Keratinocyte (primary cell): Measurements from ENCODE around the gene CFAP92. TPM values are rescaled to one million over a fixed set of nuclear protein-coding genes. Genes with fewer than 3 reads are reported as not detected.

Experiments
- DNase-seq: peaks from one replicate; pipeline ENCODE4 v3.0.0-alpha.2; 2011; ENCODE audit warnings: low read depth, missing footprints, low spot score
- FAIRE-seq: peaks from 2 replicates; lab custom pipeline; 2011; peaks lifted over from hg19 to GRCh38; lab: Jason Lieb, UNC
- H2AFZ ChIP-seq: 2 replicates; pipeline ENCODE4 v1.6.0; 2012; ENCODE audit warnings: low read length, control low read depth, inconsistent platforms; ENCODE audit not compliant: control insufficient read depth
- H3K27ac ChIP-seq: 2 replicates; pipeline ENCODE4 v1.5.1; 2011; ENCODE audit warnings: low read length; ENCODE audit not compliant: control insufficient read depth, insufficient read depth
- H3K27me3 ChIP-seq: 3 replicates; pipeline ENCODE4 v1.6.0; 2011; ENCODE audit warnings: low read length; ENCODE audit not compliant: control insufficient read depth, insufficient read depth; ENCODE audit errors: extremely low read depth
- H3K36me3 ChIP-seq, 2 experiments: 2 replicates in 1 of 2; 3 replicates in 1 of 2; pipeline ENCODE4 v1.5.1; 2011; ENCODE audit warnings: low read length in 2 of 2, mild to moderate bottlenecking in 1 of 2; ENCODE audit not compliant: control insufficient read depth in 2 of 2, insufficient read depth in 2 of 2; ENCODE audit errors: extremely low read depth in 1 of 2
- H3K4me1 ChIP-seq: 3 replicates; pipeline ENCODE4 v1.5.1; 2011; ENCODE audit warnings: low read length; ENCODE audit not compliant: control insufficient read depth, insufficient read depth; ENCODE audit errors: extremely low read depth
- H3K4me2 ChIP-seq: 3 replicates; pipeline ENCODE4 v1.6.0; 2011; ENCODE audit warnings: low read depth, low read length; ENCODE audit not compliant: control insufficient read depth, insufficient read depth; ENCODE audit errors: extremely low read depth
- H3K4me3 ChIP-seq, 3 experiments: fragments of 200-600 bp in 1 of 3; sonication (generic) in 1 of 3; 2 replicates in 2 of 3; 3 replicates in 1 of 3; pipeline ENCODE4 v1.5.1; 2011 to 2016; ENCODE audit warnings: low read length in 3 of 3, mild to moderate bottlenecking in 3 of 3, control low read depth in 2 of 3, inconsistent platforms in 1 of 3, low read depth in 1 of 3, mixed read lengths in 1 of 3, mixed run types in 1 of 3, moderate library complexity in 1 of 3; ENCODE audit not compliant: control insufficient read depth in 2 of 3, insufficient read depth in 2 of 3; ENCODE audit errors: extremely low read depth in 1 of 3
- H3K79me2 ChIP-seq: 2 replicates; pipeline ENCODE4 v1.6.0; 2012; ENCODE audit warnings: low read length; ENCODE audit not compliant: control insufficient read depth, insufficient read depth
- H3K9ac ChIP-seq: 3 replicates; pipeline ENCODE4 v1.6.0; 2011; ENCODE audit warnings: low read length; ENCODE audit not compliant: control insufficient read depth, insufficient read depth; ENCODE audit errors: extremely low read depth
- H3K9me1 ChIP-seq: 3 replicates; pipeline ENCODE4 v1.6.0; 2011; ENCODE audit warnings: low read length; ENCODE audit not compliant: control insufficient read depth, insufficient read depth; ENCODE audit errors: extremely low read depth
- H3K9me3 ChIP-seq: 2 replicates; pipeline ENCODE4 v1.5.1; 2012; ENCODE audit warnings: low read depth, low read length; ENCODE audit not compliant: control insufficient read depth
- H4K20me1 ChIP-seq: 3 replicates; pipeline ENCODE4 v1.6.0; 2011; ENCODE audit warnings: low read length; ENCODE audit not compliant: control insufficient read depth, insufficient read depth; ENCODE audit errors: extremely low read depth
- EZH2 ChIP-seq: IDR thresholded peaks from one replicate; pipeline ENCODE4 v1.6.1; 2012; ENCODE audit warnings: inconsistent platforms, mild to moderate bottlenecking, low read length, moderate library complexity
- dilution Hi-C: fragments of 300-500 bp; cut with MboI; formaldehyde crosslinking; loops from one replicate; pipeline ENCODE4 v1.7.0; 2020; ENCODE audit warnings: low sequenced_read_pairs; ENCODE audit not compliant: extremely low pct_ligation_motif_present
- polyA plus RNA-seq, 5 experiments: library from polyadenylated mRNA; depleted of rRNA in 3 of 5; stranded (reverse) in 3 of 5; stranded (forward) in 1 of 5; unstranded in 1 of 5; fragments of >200 nt; gene quantifications; 1 replicate in 1 of 5; 2 replicates in 3 of 5; 3 replicates in 1 of 5; pipeline versions ENCODE4 v1.2.1 to v1.2.3, GENCODE V29; 2011 to 2012; ENCODE audit warnings: missing spikeins in 2 of 5, low read depth in 1 of 5, low replicate concordance in 1 of 5
- small RNA-seq, 3 experiments: library from RNA; depleted of rRNA; stranded (forward); fragments of <200 nt; gene quantifications; one replicate each; pipeline ENCODE3, GENCODE V24; 2012; ENCODE audit warnings: low read depth in 3 of 3, low replicate concordance in 1 of 3; ENCODE audit not compliant: insufficient read length in 3 of 3
- TF ChIP-seq, protein P1 (sequence below), 3 experiments: IDR thresholded peaks in 1 of 3; conservative IDR thresholded peaks in 1 of 3; optimal IDR thresholded peaks in 1 of 3; 2 replicates in 2 of 3; 3 replicates in 1 of 3; pipeline versions ENCODE3 to v1.5.1; 2011; ENCODE audit warnings: low read length in 3 of 3, mild to moderate bottlenecking in 3 of 3, moderate library complexity in 2 of 3, control low read depth in 1 of 3, inconsistent platforms in 1 of 3; ENCODE audit not compliant: insufficient read depth in 2 of 3; ENCODE audit errors: extremely low read depth in 1 of 3

The CFAP92 gene
- polyA plus RNA-seq, 1 donor (not counting 4 experiments of a cell fraction or from before 2014, with no cell fraction given), result 0.26 TPM

GRCh38 chr3:128861491-128861890 is 132.4 kb downstream of the CFAP92 start:
- H3K4me2 ChIP-seq, result no peak overlapping the region
- no peak for DNase-seq
- H4K20me1 ChIP-seq, result peaks cover 2% of the 10 kb centered on the region
- no peaks in the 10 kb centered on the region for H3K4me1 ChIP-seq
- no peaks in the 10 kb centered on the region for H3K36me3 ChIP-seq
- dilution Hi-C loops, result no loop called here
- H3K9ac ChIP-seq, result no peak overlapping the region
- H3K27ac ChIP-seq, result no peak overlapping the region
- no peak overlapping the region for H2AFZ ChIP-seq
- H3K27me3 ChIP-seq, result no peaks in the 10 kb centered on the region
- FAIRE-seq, result no peak
- no peaks in the 10 kb centered on the region for H3K9me1 ChIP-seq
- H3K79me2 ChIP-seq, result no peaks in the 10 kb centered on the region
- H3K9me3 ChIP-seq, result peaks cover 15% of the 10 kb centered on the region
- no peak overlapping the region for H3K4me3 ChIP-seq
- TF ChIP-seq, protein P1, sequence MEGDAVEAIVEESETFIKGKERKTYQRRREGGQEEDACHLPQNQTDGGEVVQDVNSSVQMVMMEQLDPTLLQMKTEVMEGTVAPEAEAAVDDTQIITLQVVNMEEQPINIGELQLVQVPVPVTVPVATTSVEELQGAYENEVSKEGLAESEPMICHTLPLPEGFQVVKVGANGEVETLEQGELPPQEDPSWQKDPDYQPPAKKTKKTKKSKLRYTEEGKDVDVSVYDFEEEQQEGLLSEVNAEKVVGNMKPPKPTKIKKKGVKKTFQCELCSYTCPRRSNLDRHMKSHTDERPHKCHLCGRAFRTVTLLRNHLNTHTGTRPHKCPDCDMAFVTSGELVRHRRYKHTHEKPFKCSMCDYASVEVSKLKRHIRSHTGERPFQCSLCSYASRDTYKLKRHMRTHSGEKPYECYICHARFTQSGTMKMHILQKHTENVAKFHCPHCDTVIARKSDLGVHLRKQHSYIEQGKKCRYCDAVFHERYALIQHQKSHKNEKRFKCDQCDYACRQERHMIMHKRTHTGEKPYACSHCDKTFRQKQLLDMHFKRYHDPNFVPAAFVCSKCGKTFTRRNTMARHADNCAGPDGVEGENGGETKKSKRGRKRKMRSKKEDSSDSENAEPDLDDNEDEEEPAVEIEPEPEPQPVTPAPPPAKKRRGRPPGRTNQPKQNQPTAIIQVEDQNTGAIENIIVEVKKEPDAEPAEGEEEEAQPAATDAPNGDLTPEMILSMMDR (optimal IDR thresholded peaks at IDR 0.05 in 1 of 3, IDR thresholded peaks at IDR 0.05 in 1 of 3, conservative IDR thresholded peaks at IDR 0.05 in 1 of 3; ENCODE audit: extremely low read depth in 1 of 3, insufficient read depth in 2 of 3, low read length in 3 of 3), result no peak
- no peak for TF ChIP-seq EZH2

Small RNA genes lying within 50 kb of the gene (small RNA-seq; reads per million reads assigned to genes)
- gene AC112484.4, result 0 reads per million in 3 experiments

Other genes with a start within 250 kb of the CFAP92 start
- 33.7 to 40.5 TPM (median 36.6 TPM) in 3 replicates for gene ACAD9, start 114.5 kb downstream of the CFAP92 start, polyA plus RNA-seq
- gene EFCC1, start 7.2 kb upstream of the CFAP92 start, polyA plus RNA-seq, result not detected in 3 replicates
- gene GP9, start 66.7 kb upstream of the CFAP92 start, polyA plus RNA-seq, result not detected in 3 replicates
- 8.1 to 12.4 TPM (median 12.3 TPM) in 3 replicates for gene RAB43, start 127.7 kb upstream of the CFAP92 start, polyA plus RNA-seq
- 20.2 to 25.5 TPM (median 23.8 TPM) in 3 replicates for gene ISY1, start 167.0 kb upstream of the CFAP92 start, polyA plus RNA-seq
- 310 to 388 TPM (median 385 TPM) in 3 replicates for gene CNBP, start 189.8 kb upstream of the CFAP92 start, polyA plus RNA-seq